Measurements from ENCODE around the gene VASH2.

VASH2 gene

GRCh38 chr1:212951126-212951946 is 995 bp downstream of the VASH2 start:
- Histone ChIP-seq H3K36me3 (ENCODE audit: control insufficient read depth, insufficient read depth, low read length) (no peaks in the 10 kb centered on the region), H3K9me3 (ENCODE audit: control insufficient read depth, low read length) (no peaks in the 10 kb centered on the region), H3K4me2 (ENCODE audit: low read length) (peak overlapping the region; percentile 100), H2AFZ (peak overlapping the region; percentile 87), H3K27ac (no peak overlapping the region), H3K4me3 (ENCODE audit: low read depth, low read length) (peak overlapping the region; percentile 81), H3K4me1 (no peaks in the 10 kb centered on the region), H3K9ac (no peak overlapping the region), H3K79me2 (no peaks in the 10 kb centered on the region), H3K27me3 (ENCODE audit: control insufficient read depth, insufficient read depth, low read length) (no peaks in the 10 kb centered on the region)
- TF ChIP-seq CTCF (IDR thresholded peaks at IDR 0.05), result no peak

GRCh38 chr1:212951947-212952640 is 1.8 kb downstream of the VASH2 start:
- H3K9ac ChIP-seq, result no peak overlapping the region
- H3K4me1 ChIP-seq, result no peaks in the 10 kb centered on the region
- no peak overlapping the region for H3K4me3 ChIP-seq (ENCODE audit: low read depth, low read length)
- H3K36me3 ChIP-seq (ENCODE audit: control insufficient read depth, insufficient read depth, low read length), result no peaks in the 10 kb centered on the region
- H2AFZ ChIP-seq, result no peak overlapping the region
- H3K27ac ChIP-seq, result no peak overlapping the region
- H3K4me2 ChIP-seq (ENCODE audit: low read length), result no peak overlapping the region
- no peaks in the 10 kb centered on the region for H3K9me3 ChIP-seq (ENCODE audit: control insufficient read depth, low read length)
- no peaks in the 10 kb centered on the region for H3K79me2 ChIP-seq
- no peak for TF ChIP-seq CTCF (IDR thresholded peaks at IDR 0.05)
- H3K27me3 ChIP-seq (ENCODE audit: control insufficient read depth, insufficient read depth, low read length), result no peaks in the 10 kb centered on the region

- H3K9ac ChIP-seq, result no peak overlapping the region
- no peaks in the 10 kb centered on the region for H3K79me2 ChIP-seq
- no peaks in the 10 kb centered on the region for H3K27me3 ChIP-seq (ENCODE audit: control insufficient read depth, insufficient read depth, low read length)
- no peak overlapping the region for H3K27ac ChIP-seq
- no peaks in the 10 kb centered on the region for H3K9me3 ChIP-seq (ENCODE audit: control insufficient read depth, low read length)
- no peak for TF ChIP-seq CTCF (IDR thresholded peaks at IDR 0.05)
- H3K4me1 ChIP-seq, result no peaks in the 10 kb centered on the region
- H3K4me3 ChIP-seq (ENCODE audit: low read depth, low read length), result no peak overlapping the region
- H2AFZ ChIP-seq, result no peak overlapping the region
- no peak overlapping the region for H3K4me2 ChIP-seq (ENCODE audit: low read length)
- H3K36me3 ChIP-seq (ENCODE audit: control insufficient read depth, insufficient read depth, low read length), result no peaks in the 10 kb centered on the region
Observed at GRCh38 chr1:212952641-212952976, 2.3 kb downstream of the VASH2 start.

GRCh38 chr1:212953321-212953720 is 3.0 kb downstream of the VASH2 start:
- H3K27me3 ChIP-seq (ENCODE audit: control insufficient read depth, insufficient read depth, low read length), result no peaks in the 10 kb centered on the region
- TF ChIP-seq CTCF (IDR thresholded peaks at IDR 0.05), result no peak
- H3K9ac ChIP-seq, result no peak overlapping the region
- no peak overlapping the region for H3K4me2 ChIP-seq (ENCODE audit: low read length)
- H3K4me1 ChIP-seq, result no peaks in the 10 kb centered on the region
- no peak overlapping the region for H2AFZ ChIP-seq
- H3K79me2 ChIP-seq, result no peaks in the 10 kb centered on the region
- no peak overlapping the region for H3K27ac ChIP-seq
- no peaks in the 10 kb centered on the region for H3K9me3 ChIP-seq (ENCODE audit: control insufficient read depth, low read length)
- no peak overlapping the region for H3K4me3 ChIP-seq (ENCODE audit: low read depth, low read length)
- no peaks in the 10 kb centered on the region for H3K36me3 ChIP-seq (ENCODE audit: control insufficient read depth, insufficient read depth, low read length)
